Activated T-cell treated with anti-CD3 and anti-CD28 coated beads for 24 hours (primary cell): Measurements from ENCODE around the gene METRN.
"Not testable (repeated sequence)": the region's sequence is repeated elsewhere in the genome, so short reads cannot be mapped to it uniquely, and the experiment has no call there.

Experiments used
- DNase-seq: peaks from one replicate; pipeline ENCODE4 v3.0.0-alpha.2; 2020; ENCODE audit warnings: low read depth

METRN gene

GRCh38 chr16:709566-710499, 5.1 kb upstream of the METRN start:
- DNase-seq: no peak

- DNase-seq: no peak
Measured at GRCh38 chr16:710500-711075, 4.3 kb upstream of the METRN start.

- no peak for DNase-seq
Measured at GRCh38 chr16:711084-711483, 3.8 kb upstream of the METRN start.

- peak; percentile 73 for DNase-seq
Measured at GRCh38 chr16:711548-712320, 3.2 kb upstream of the METRN start.

- not testable (repeated sequence) for DNase-seq
Measured at GRCh38 chr16:712740-713250, 2.1 kb upstream of the METRN start.

GRCh38 chr16:714079-714478, 839 bp upstream of the METRN start:
- no peak for DNase-seq

- no peak for DNase-seq
Measured at GRCh38 chr16:715477-716199, 720 bp downstream of the METRN start.

GRCh38 chr16:716200-716568, 1.3 kb downstream of the METRN start:
- DNase-seq: no peak

GRCh38 chr16:716768-717325, 1.9 kb downstream of the METRN start:
- no peak for DNase-seq

GRCh38 chr16:717450-718245, 2.7 kb downstream of the METRN start:
- DNase-seq: no peak

GRCh38 chr16:718389-718788, 3.5 kb downstream of the METRN start:
- no peak for DNase-seq

GRCh38 chr16:718922-719321, 4.0 kb downstream of the METRN start:
- no peak for DNase-seq

- no peak for DNase-seq
Measured at GRCh38 chr16:719815-720446, 5.0 kb downstream of the METRN start.

- peak; percentile 38 for DNase-seq
Measured at GRCh38 chr16:720447-720989, 5.6 kb downstream of the METRN start.

- peak; percentile 68 for DNase-seq
Measured at GRCh38 chr16:720990-721764, 6.3 kb downstream of the METRN start, which contains the start of gene ANTKMT. TSS of gene ANTKMT (plus strand) at chr16:721146. CDS start at chr16:721275, 129 bp downstream.

- no peak for DNase-seq
Measured at GRCh38 chr16:721765-722540, 7.0 kb downstream of the METRN start.

GRCh38 chr16:722835-723633, 8.1 kb downstream of the METRN start:
- DNase-seq: no peak
